ENCODE data around the gene JAK1. TPM values are rescaled to one million over a fixed set of nuclear protein-coding genes. Genes with fewer than 3 reads are reported as not detected.

JAK1 gene
- total and polyA plus RNA-seq, 2 of the 8 experiments (the other 6 are each of a cell fraction or from before 2014, with no cell fraction given): 7.8 to 24.5 TPM

DNA sequence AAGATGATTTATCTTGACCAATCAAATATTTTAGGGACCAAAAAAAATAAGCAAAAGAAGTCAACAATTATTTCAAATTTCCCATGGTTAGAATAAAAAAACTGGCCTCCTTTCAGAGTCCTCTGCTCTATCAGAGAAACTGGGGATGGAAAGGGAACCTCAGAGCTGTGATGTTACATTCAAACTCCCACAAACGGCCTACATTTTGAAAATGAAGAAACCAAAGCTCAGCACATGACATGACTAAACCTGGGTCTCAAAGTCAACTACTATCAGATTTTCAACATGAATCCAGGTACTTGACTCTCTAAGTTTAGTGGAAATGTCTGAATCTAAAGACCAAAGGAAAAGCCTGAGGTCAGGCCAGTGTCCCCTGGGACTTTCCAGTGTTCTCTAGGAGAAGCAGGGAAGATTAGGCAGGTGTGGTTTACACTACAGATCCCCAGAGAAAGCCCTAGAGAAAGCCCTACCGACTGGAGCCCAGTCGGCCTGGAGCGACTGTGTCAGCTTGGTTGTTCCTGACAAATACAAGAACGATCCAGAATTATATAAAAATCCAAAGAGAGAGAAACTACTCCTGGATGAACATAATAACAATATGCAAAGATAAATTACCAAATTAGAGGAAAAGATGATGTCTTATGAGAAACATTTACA, 24.8 kb downstream of the JAK1 start:
- Histone ChIP-seq H2BK120ac (replicated peaks; ENCODE audit: low read depth, low read length) (no peak overlapping the region), H3K79me2 (ENCODE audit: control insufficient read depth in 1 of 2, insufficient read depth in 2 of 2, low read length in 2 of 2) (no peaks in the 10 kb centered on the region), H3K9me3 (ENCODE audit: insufficient read depth in 2 of 2, low read depth in 1 of 2, low read length in 1 of 2) (no peaks in the 10 kb centered on the region), H2BK5ac (ENCODE audit: low read depth, low read length) (no peak overlapping the region), H3K79me1 (ENCODE audit: low read depth, low read length) (peaks cover 2% of the 10 kb centered on the region; the same call in 1 of the 2 replicates), H3K18ac (ENCODE audit: extremely low read depth, low read length) (no peak overlapping the region), H3K56ac (replicated peaks; ENCODE audit: insufficient read length, low read depth, low read length) (no peak overlapping the region), H3K4me1 (replicated peaks in 1 of 4; ENCODE audit: control insufficient read depth in 3 of 4, insufficient read depth in 4 of 4, low read length in 3 of 4) (no peaks in the 10 kb centered on the region), H3K36me3 (ENCODE audit: control insufficient read depth in 2 of 4, insufficient read depth in 4 of 4, low read length in 3 of 4) (no peaks in the 10 kb centered on the region), H3K23ac (ENCODE audit: insufficient read length) (no peak overlapping the region), H2AK5ac (ENCODE audit: low read depth, low read length) (no peak overlapping the region), H2BK12ac (ENCODE audit: low read depth, low read length) (no peak overlapping the region), H2BK15ac (ENCODE audit: low read length) (no peak overlapping the region), H3K27me3 (replicated peaks in 1 of 4; ENCODE audit: control insufficient read depth in 3 of 4, extremely low read depth in 1 of 4, insufficient read depth in 3 of 4, low read length in 3 of 4) (no peaks in the 10 kb centered on the region), H2BK20ac (ENCODE audit: low read length) (no peak overlapping the region), H3K4me2 (ENCODE audit: insufficient read depth in 1 of 2, low read depth in 2 of 2, low read length in 2 of 2) (no peak overlapping the region; a peak in 1 of 4 replicates), H3K27ac (ENCODE audit: low read depth, low read length) (no peak overlapping the region), H2AFZ (ENCODE audit: low read length) (no peak overlapping the region), H3K4ac (replicated peaks; ENCODE audit: insufficient read length, low read depth, low read length) (no peak overlapping the region), H4K91ac (replicated peaks; ENCODE audit: insufficient read length, low read length) (no peak overlapping the region), H3K23me2 (ENCODE audit: low read depth, low read length) (no peaks in the 10 kb centered on the region), H3K4me3 (ENCODE audit: extremely low read depth in 1 of 4, insufficient read depth in 2 of 4, low read depth in 3 of 4, low read length in 4 of 4) (no peak overlapping the region), H3K14ac (ENCODE audit: insufficient read length) (no peak overlapping the region), H4K8ac (ENCODE audit: extremely low read depth, insufficient read depth, low read length) (no peak overlapping the region), H4K20me1 (replicated peaks in 1 of 2; ENCODE audit: control insufficient read depth in 1 of 2, insufficient read depth in 2 of 2, low read length in 2 of 2) (peaks cover 0 to 2% of the 10 kb centered on the region in 2 experiments), H3K9ac (replicated peaks in 1 of 4; ENCODE audit: extremely low read depth in 1 of 4, low read depth in 3 of 4, low read length in 3 of 4) (no peak overlapping the region), H4K5ac (ENCODE audit: insufficient read length, low read depth, low read length) (no peak overlapping the region)
- WGBS, 2 experiments (ENCODE audit: extremely low coverage in 1 of 2, insufficient coverage in 1 of 2, insufficient read length in 1 of 2, insufficient replicate concordance in 2 of 2, low coverage in 1 of 2, low lambda C conversion rate in 2 of 2, missing lambda C conversion rate in 1 of 2): 83% methylated on average over 5 of the region's 5 CpGs; no CpG with 5 or more reads in 1 of the 2 experiments
- ChIA-PET CTCF (ENCODE audit: partially characterized antibody) (interaction anchor here (1.0 kb wide), 1 partner anchor 14 kb away, joined by 3 read pairs; no protein-coding TSS in a partner anchor), POLR2A (ENCODE audit: partially characterized antibody) (interaction anchor here (1.0 kb wide), 1 partner anchor 11 kb away, joined by 4 read pairs; no protein-coding TSS in a partner anchor)
- FAIRE-seq: no peak
- no peak for DNase-seq (ENCODE audit: low read depth in 1 of 2, low spot score in 2 of 2)

Measured in H1 (cell line).